GM18873 (cell line): ENCODE measurements around the gene SERPING1.
"Not testable (repeated sequence)": the region's sequence is repeated elsewhere in the genome, so short reads cannot be mapped to it uniquely, and the experiment has no call there.

ENCODE experiments used
- ATAC-seq: cut with Tn5 transposase; IDR thresholded peaks from one replicate; pipeline ENCODE4 v1.9.1; 2021; ENCODE audit warnings: mild to moderate bottlenecking, moderate library complexity, moderate number of reproducible peaks; ENCODE audit not compliant: unreplicated experiment, low FRiP score

SERPING1 gene

GRCh38 chr11:57650739-57651090, 53.2 kb downstream of the SERPING1 start:
- no peak for ATAC-seq

GRCh38 chr11:57651408-57651807, 53.9 kb downstream of the SERPING1 start:
- ATAC-seq: no peak

GRCh38 chr11:57652230-57652629, 54.7 kb downstream of the SERPING1 start:
- ATAC-seq: not testable (repeated sequence)

GRCh38 chr11:57652662-57653061, 55.2 kb downstream of the SERPING1 start:
- no peak for ATAC-seq

GRCh38 chr11:57653163-57653562, 55.7 kb downstream of the SERPING1 start:
- ATAC-seq: no peak

GRCh38 chr11:57656885-57657193, 59.4 kb downstream of the SERPING1 start:
- no peak for ATAC-seq

- peak; percentile 98 for ATAC-seq
Measured at GRCh38 chr11:57657194-57658022, 59.9 kb downstream of the SERPING1 start, which contains the start of gene CLP1. TSS of gene CLP1 (plus strand) at chr11:57657762. CDS start at chr11:57659477, 1,715 bp downstream.

- ATAC-seq: no peak
Measured at GRCh38 chr11:57658023-57658361, 60.5 kb downstream of the SERPING1 start.

GRCh38 chr11:57659669-57660068, 62.2 kb downstream of the SERPING1 start:
- ATAC-seq: no peak

GRCh38 chr11:57662893-57663292, 65.4 kb downstream of the SERPING1 start:
- no peak for ATAC-seq

- no peak for ATAC-seq
Measured at GRCh38 chr11:57663975-57664374, 66.5 kb downstream of the SERPING1 start.
